HepG2 (cell line): Measurements from ENCODE around the gene ANKS1A. TPM values are rescaled to one million over a fixed set of nuclear protein-coding genes. Genes with fewer than 3 reads are reported as not detected.
A peak's percentile ranks its signal among the peaks of the same experiment; 100 is the strongest.

Experiments used
- ATAC-seq: fragments of 200-7000 bp; cut with Tn5 transposase; 3 replicates; pipeline ENCODE4 v1.9.1; 2020; ENCODE audit warnings: mild to moderate bottlenecking, moderate library complexity
- BruUV-seq: library from RNA; stranded (reverse); fragments of 400-500 nt; replicated peaks from 2 replicates; lab custom pipeline; 2021; lab: Mats Ljungman, UMichigan
- CTCF ChIA-PET: fragments of 300-600 bp; formaldehyde crosslinking; extraction: SDS; loops from one replicate; lab custom pipeline; 2021; ENCODE audit warnings: low total read pairs, inconsistent platforms, low intra/inter-chr PET ratio; lab: Yijun Ruan, JAX
- POLR2A ChIA-PET: fragments of 350-600 bp; sonication (Branson Sonifier 250); formaldehyde crosslinking; loops from one replicate; lab custom pipeline; 2020; ENCODE audit warnings: antibody characterized with exemption, inconsistent platforms; lab: Yijun Ruan, JAX
- DNase-seq: peaks from one replicate; pipeline ENCODE4 v3.0.0-alpha.2; 2015; ENCODE audit warnings: low spot score
- FAIRE-seq: peaks from 3 replicates; lab custom pipeline; 2011; peaks lifted over from hg19 to GRCh38; lab: Jason Lieb, UNC
- H2AFZ ChIP-seq: one replicate; pipeline ENCODE4 v1.6.1; 2011; ENCODE audit warnings: low read length, inconsistent platforms
- H3K27ac ChIP-seq: fragments of 300-600 bp; 3 replicates; pipeline ENCODE4 v1.8.0; 2011; ENCODE audit warnings: mixed run types, mild to moderate bottlenecking, mixed read lengths, low read length, inconsistent platforms; ENCODE audit not compliant: insufficient read depth; ENCODE audit errors: extremely low read length
- H3K27me3 ChIP-seq, 2 experiments: fragments of 200-600 bp in 1 of 2; 2 replicates in 1 of 2; 3 replicates in 1 of 2; pipeline versions ENCODE4 v1.6.0 to v1.8.0; 2011; ENCODE audit warnings: low read length in 2 of 2, mild to moderate bottlenecking in 2 of 2, moderate library complexity in 2 of 2, inconsistent platforms in 1 of 2; ENCODE audit not compliant: insufficient read depth in 2 of 2, control insufficient read depth in 1 of 2
- H3K36me3 ChIP-seq, 2 experiments: fragments of 200-600 bp in 1 of 2; replicated peaks in 1 of 2; 2 replicates in 1 of 2; 3 replicates in 1 of 2; pipeline versions ENCODE4 v1.5.1 to v1.8.0; 2011; ENCODE audit warnings: low read length in 2 of 2, inconsistent platforms in 1 of 2; ENCODE audit not compliant: insufficient read depth in 2 of 2, control insufficient read depth in 1 of 2
- H3K4me1 ChIP-seq: 2 replicates; pipeline ENCODE4 v1.5.1; 2012; ENCODE audit warnings: low read length, inconsistent platforms; ENCODE audit not compliant: insufficient read depth
- H3K4me2 ChIP-seq: 2 replicates; pipeline ENCODE4 v1.6.0; 2011; ENCODE audit warnings: low read depth, low read length, inconsistent platforms
- H3K4me3 ChIP-seq, 3 experiments: fragments of 200-600 bp in 1 of 3; sonication (generic), shearing (Covaris generic) in 1 of 3; replicated peaks in 1 of 3; 2 replicates each; pipeline ENCODE4 v1.5.1; 2011 to 2016; ENCODE audit warnings: low read length in 3 of 3, inconsistent platforms in 2 of 3, low read depth in 2 of 3, mild to moderate bottlenecking in 2 of 3, control low read depth in 1 of 3, mixed read lengths in 1 of 3; ENCODE audit not compliant: insufficient read depth in 1 of 3
- H3K79me2 ChIP-seq: one replicate; pipeline ENCODE4 v1.6.1; 2011; ENCODE audit warnings: low read length, inconsistent platforms; ENCODE audit not compliant: insufficient read depth
- H3K9ac ChIP-seq: 2 replicates; pipeline ENCODE4 v1.6.0; 2011; ENCODE audit warnings: mild to moderate bottlenecking, low read depth, low read length, inconsistent platforms; ENCODE audit not compliant: insufficient read depth
- H3K9me3 ChIP-seq: 2 replicates; pipeline ENCODE4 v1.5.1; 2012; ENCODE audit warnings: mild to moderate bottlenecking, low read length
- H4K20me1 ChIP-seq: 2 replicates; pipeline ENCODE4 v1.6.0; 2011; ENCODE audit warnings: inconsistent platforms, mild to moderate bottlenecking, low read length, moderate library complexity; ENCODE audit not compliant: insufficient read depth
- AGO1 ChIP-seq: fragments of 200-400 bp; formaldehyde crosslinking; IDR thresholded peaks from 2 replicates; pipeline ENCODE4 v1.6.1; 2017; ENCODE audit warnings: mild to moderate bottlenecking, low read depth, low read length, moderate library complexity; ENCODE audit not compliant: poor library complexity, severe bottlenecking
- GRHL1 ChIP-seq: sonication (generic); formaldehyde crosslinking; conservative IDR thresholded peaks from 2 replicates; pipeline ENCODE4 v1.8.0; 2022; ENCODE audit warnings: missing genetic modification reagents
- HOXD1 ChIP-seq: sonication (generic); formaldehyde crosslinking; IDR thresholded peaks from 2 replicates; pipeline ENCODE4 v1.5.0; 2020; ENCODE audit warnings: missing genetic modification reagents
- ZNF205 ChIP-seq: IDR thresholded peaks from 2 replicates; pipeline ENCODE4 v1.6.1; 2018; ENCODE audit warnings: missing biosample characterization, missing genetic modification reagents
- ZNF263 ChIP-seq: sonication (generic); formaldehyde crosslinking; IDR thresholded peaks from 2 replicates; pipeline ENCODE4 v1.4.0; 2020; ENCODE audit warnings: missing genetic modification reagents
- ZNF891 ChIP-seq: sonication (generic); formaldehyde crosslinking; IDR thresholded peaks from 2 replicates; pipeline ENCODE4 v1.5.0; 2020; ENCODE audit warnings: mild to moderate bottlenecking, missing genetic modification reagents
- WGBS: methylation state at CpG from one replicate; pipeline ENCODE4 v1.1.6; 2017; ENCODE audit warnings: low lambda C conversion rate; 5-methylcytosine and 5-hydroxymethylcytosine counted together
- in situ Hi-C: cut with HindIII; loops from 2 replicates; pipeline ENCODE4 v1.10.0; 2017; ENCODE audit warnings: low pct_unique_long_range_greater_than_20kb; ENCODE audit not compliant: extremely low pct_ligation_motif_present
- intact Hi-C: fragments of 100-400 bp; cut with micrococcal nuclease; formaldehyde crosslinking; loops from one replicate; pipeline ENCODE4 v1.10.0; 2022; ENCODE audit not compliant: unreplicated experiment
- polyA plus RNA-seq, 8 experiments: library from polyadenylated mRNA; depleted of rRNA in 3 of 8; stranded (reverse) in 7 of 8; unstranded in 1 of 8; fragments of >200 nt; fragmentation: Illumina TruSeq in 4 of 8; extraction: Trizol in 4 of 8; gene quantifications; 2 replicates each; pipeline versions ENCODE4 v1.2.1 to v1.2.3, GENCODE V29; 2011 to 2016; ENCODE audit warnings: low read depth in 4 of 8, missing spikeins in 1 of 8, mixed read lengths in 1 of 8; ENCODE audit not compliant: insufficient read depth in 1 of 8
- total RNA-seq, 5 experiments: library from RNA; depleted of rRNA; stranded (reverse); fragments of >200 nt; fragmentation: Illumina TruSeq; extraction: Trizol; gene quantifications; 2 replicates each; pipeline ENCODE4 v1.2.3, GENCODE V29; 2016; ENCODE audit warnings: low read depth in 1 of 5

Gene ANKS1A
- total and polyA plus RNA-seq, 2 of the 13 experiments (the other 11 are each of a cell fraction or from before 2014, with no cell fraction given) = 7.2 to 15.1 TPM

GRCh38 chr6:35016502-35017321 lies 127.7 kb downstream of the ANKS1A start (continued):
- no peak for TF ChIP-seq GRHL1

GRCh38 chr6:35017411-35018181 lies 128.5 kb downstream of the ANKS1A start:
- CTCF ChIA-PET = no interaction called here
- H3K36me3 ChIP-seq = peaks cover 13 to 15% of the 10 kb centered on the region in 2 experiments; a peak in 4 of 5 replicates
- no peak for TF ChIP-seq ZNF263 (CRISPR knock-in tag)
- TF ChIP-seq AGO1 = peak; percentile 27
- no peak for TF ChIP-seq ZNF205 (CRISPR knock-in tag)
- TF ChIP-seq ZNF891 (CRISPR knock-in tag) = 0 out of 2 replicates have a peak, but pooled peaks have one; percentile 33
- no peak for TF ChIP-seq HOXD1 (CRISPR knock-in tag)
- no peaks in the 10 kb centered on the region for H3K79me2 ChIP-seq
- H3K27ac ChIP-seq = no peak overlapping the region
- H3K9ac ChIP-seq = no peak overlapping the region
- no peak overlapping the region for H2AFZ ChIP-seq
- H3K4me3 ChIP-seq = no peak overlapping the region
- in situ Hi-C loops = no loop called here
- H4K20me1 ChIP-seq = no peaks in the 10 kb centered on the region
- 98% methylated on average over 22 of the region's 28 CpGs for WGBS
- FAIRE-seq (no peak), DNase-seq (no peak), ATAC-seq (no peak)
- POLR2A ChIA-PET = no interaction called here
- no peaks in the 10 kb centered on the region for H3K9me3 ChIP-seq
- no peaks in the 10 kb centered on the region for H3K4me1 ChIP-seq
- intact Hi-C loops = no loop called here
- H3K27me3 ChIP-seq = no peaks in the 10 kb centered on the region
- no TSS peak for BruUV-seq
- H3K4me2 ChIP-seq = no peak overlapping the region
